ENCODE data around the gene IFNL2.
"Not testable (repeated sequence)": the region's sequence is repeated elsewhere in the genome, so short reads cannot be mapped to it uniquely, and the experiment has no call there.

The IFNL2 gene

GRCh38 chr19:39268085-39268484 is at the start of gene IFNL2:
Gene IFNL2 (plus strand): TSS chr19:39268396. CDS start chr19:39268569, 173 bp downstream.
- not testable (repeated sequence) for DNase-seq

- DNase-seq: not testable (repeated sequence)
These were observed 49.1 kb upstream of the IFNL2 start for GRCh38 chr19:39219108-39219507.

GRCh38 chr19:39223703-39224279 is 44.4 kb upstream of the IFNL2 start:
- DNase-seq: no peak

GRCh38 chr19:39224910-39225309 is 43.3 kb upstream of the IFNL2 start:
- DNase-seq: no peak

GRCh38 chr19:39230096-39230764 is 38.0 kb upstream of the IFNL2 start:
- DNase-seq: no peak

- DNase-seq: no peak
These were observed 35.5 kb upstream of the IFNL2 start for GRCh38 chr19:39232708-39233107.

- DNase-seq: no peak
These were observed 31.7 kb upstream of the IFNL2 start for GRCh38 chr19:39236527-39236926.

- DNase-seq: peak; percentile 38
These were observed 30.7 kb upstream of the IFNL2 start for GRCh38 chr19:39237200-39238184.

- DNase-seq: no peak
These were observed 30.0 kb upstream of the IFNL2 start for GRCh38 chr19:39238209-39238608.

- no peak for DNase-seq
These were observed 29.3 kb upstream of the IFNL2 start for GRCh38 chr19:39238944-39239343.

GRCh38 chr19:39240421-39240820 is 27.8 kb upstream of the IFNL2 start:
- no peak for DNase-seq

- not testable (repeated sequence) for DNase-seq
These were observed 24.5 kb upstream of the IFNL2 start for GRCh38 chr19:39243741-39244140.

GRCh38 chr19:39244410-39245100 is 23.6 kb upstream of the IFNL2 start, which contains the start of gene IFNL3:
Gene IFNL3 (minus strand): TSS chr19:39245006. CDS start chr19:39244967, 39 bp downstream.
- DNase-seq: not testable (repeated sequence)

GRCh38 chr19:39245166-39245565 is 23.0 kb upstream of the IFNL2 start:
- DNase-seq: not testable (repeated sequence)

GRCh38 chr19:39246951-39247669 is 21.1 kb upstream of the IFNL2 start:
- DNase-seq: peak; percentile 31

- no peak for DNase-seq
These were observed 20.2 kb upstream of the IFNL2 start for GRCh38 chr19:39247701-39248664.

GRCh38 chr19:39248806-39249205 is 19.4 kb upstream of the IFNL2 start, which contains the start of gene IFNL4:
Gene IFNL4 (minus strand): TSS chr19:39248856.
- DNase-seq: no peak

- DNase-seq: no peak
These were observed 17.1 kb upstream of the IFNL2 start for GRCh38 chr19:39251081-39251480.

- no peak for DNase-seq
These were observed 16.4 kb upstream of the IFNL2 start for GRCh38 chr19:39251846-39252245.

- no peak for DNase-seq
These were observed 15.7 kb upstream of the IFNL2 start for GRCh38 chr19:39252458-39252857.

All from CD4-positive, alpha-beta T cell treated with Interleukin-15 for 1 hour (primary cell).